Liver (tissue), 9 donors: ENCODE measurements around the gene OXNAD1. TPM values are rescaled to one million over a fixed set of nuclear protein-coding genes. Genes with fewer than 3 reads are reported as not detected.

Experiments used
- DNase-seq: peaks from one replicate; pipeline ENCODE4 v3.0.0-alpha.2; 2017; ENCODE audit warnings: low spot score
- H3K27ac ChIP-seq, 2 donors: one replicate each; pipeline ENCODE4 v1.7.0; 2013; ENCODE audit warnings: inconsistent platforms in 2 of 2, low read length in 2 of 2, control low read depth in 1 of 2, low read depth in 1 of 2, mild to moderate bottlenecking in 1 of 2
- H3K27me3 ChIP-seq, 4 donors: one replicate each; pipeline versions ENCODE4 v1.6.1 to v1.7.0; 2013; ENCODE audit warnings: low read length in 3 of 4, inconsistent platforms in 1 of 4, mild to moderate bottlenecking in 1 of 4, moderate library complexity in 1 of 4; ENCODE audit not compliant: control insufficient read depth in 4 of 4, insufficient read depth in 4 of 4
- H3K36me3 ChIP-seq, 4 donors: one replicate each; pipeline versions ENCODE4 v1.6.1 to v1.7.0; 2013; ENCODE audit warnings: low read length in 3 of 4, mild to moderate bottlenecking in 3 of 4, low read depth in 1 of 4, moderate library complexity in 1 of 4; ENCODE audit not compliant: control insufficient read depth in 4 of 4, insufficient read depth in 3 of 4
- H3K4me1 ChIP-seq, 4 donors: one replicate each; pipeline versions ENCODE4 v1.6.1 to v1.7.0; 2013; ENCODE audit warnings: low read length in 3 of 4, mild to moderate bottlenecking in 3 of 4, moderate library complexity in 1 of 4; ENCODE audit not compliant: control insufficient read depth in 4 of 4, insufficient read depth in 4 of 4
- H3K4me3 ChIP-seq, 3 donors: one replicate each; pipeline versions ENCODE4 v1.6.1 to v1.7.0; 2013; ENCODE audit warnings: low read length in 3 of 3, control low read depth in 1 of 3, low read depth in 1 of 3, mild to moderate bottlenecking in 1 of 3
- H3K9ac ChIP-seq, 2 donors: one replicate each; pipeline ENCODE4 v1.7.0; 2013; ENCODE audit warnings: low read length in 2 of 2, mild to moderate bottlenecking in 2 of 2, moderate library complexity in 2 of 2, control low read depth in 1 of 2, low read depth in 1 of 2
- H3K9me3 ChIP-seq, 4 donors: one replicate each; pipeline versions ENCODE4 v1.6.1 to v1.7.0; 2013; ENCODE audit warnings: low read length in 3 of 4; ENCODE audit not compliant: control insufficient read depth in 4 of 4
- EGR1 ChIP-seq, 2 donors: IDR thresholded peaks; 2 replicates each; pipeline ENCODE4 v1.6.1; 2016 to 2018; ENCODE audit warnings: antibody characterized with exemption in 2 of 2, low read depth in 2 of 2
- FOXA1 ChIP-seq: IDR thresholded peaks from 2 replicates; pipeline ENCODE4 v1.6.1; 2016; ENCODE audit warnings: antibody characterized with exemption
- FOXA2 ChIP-seq: IDR thresholded peaks from 2 replicates; pipeline ENCODE4 v1.6.1; 2016; ENCODE audit warnings: antibody characterized with exemption
- GABPA ChIP-seq, 2 donors: IDR thresholded peaks in 1 of 2; conservative IDR thresholded peaks in 1 of 2; 2 replicates each; pipeline ENCODE4 v1.6.1; 2016; ENCODE audit warnings: antibody characterized with exemption in 2 of 2, mild to moderate bottlenecking in 1 of 2, moderate library complexity in 1 of 2
- HNF4A ChIP-seq, 2 donors: conservative IDR thresholded peaks; 2 replicates each; pipeline ENCODE4 v1.6.1; 2016; ENCODE audit warnings: antibody characterized with exemption in 2 of 2, mild to moderate bottlenecking in 2 of 2
- HNF4G ChIP-seq: IDR thresholded peaks from 2 replicates; pipeline ENCODE4 v1.6.1; 2016; ENCODE audit warnings: antibody characterized with exemption
- JUND ChIP-seq, 2 donors: IDR thresholded peaks; 2 replicates each; pipeline ENCODE4 v1.6.1; 2016; ENCODE audit warnings: antibody characterized with exemption in 2 of 2
- NR2F2 ChIP-seq: IDR thresholded peaks from 2 replicates; pipeline ENCODE4 v1.6.1; 2016; ENCODE audit warnings: antibody characterized with exemption
- RAD21 ChIP-seq, 2 donors: IDR thresholded peaks; 2 replicates each; pipeline ENCODE4 v1.6.1; 2016; ENCODE audit warnings: antibody characterized with exemption in 2 of 2, mild to moderate bottlenecking in 2 of 2
- RXRA ChIP-seq, 2 donors: IDR thresholded peaks; 2 replicates each; pipeline ENCODE4 v1.6.1; 2017 to 2018; ENCODE audit warnings: antibody characterized with exemption in 2 of 2, mild to moderate bottlenecking in 1 of 2
- SP1 ChIP-seq: IDR thresholded peaks from 2 replicates; pipeline ENCODE4 v1.6.1; 2018; ENCODE audit warnings: antibody characterized with exemption, mild to moderate bottlenecking
- TAF1 ChIP-seq: conservative IDR thresholded peaks from 2 replicates; pipeline ENCODE4 v1.6.1; 2016; ENCODE audit warnings: antibody characterized with exemption, mild to moderate bottlenecking
- YY1 ChIP-seq: IDR thresholded peaks from 2 replicates; pipeline ENCODE4 v1.6.1; 2016; ENCODE audit warnings: antibody characterized with exemption, mild to moderate bottlenecking
- WGBS: extraction: QIAGEN DNeasy Blood & Tissue Kit; methylation state at CpG from one replicate; pipeline ENCODE4 v1.1.7; 2013; 5-methylcytosine and 5-hydroxymethylcytosine counted together
- polyA plus RNA-seq, 2 donors: library from polyadenylated mRNA; stranded (reverse) in 1 of 2; unstranded in 1 of 2; fragments of 200-250 nt in 1 of 2; fragments of >200 nt in 1 of 2; fragmentation: Nextera tagmentation in 1 of 2; extraction: Ambion mirVana in 1 of 2; gene quantifications; one replicate each; pipeline versions ENCODE4 v1.2.1 to v1.2.3, GENCODE V29; 2013 to 2015
- total RNA-seq, 2 donors: library from RNA; depleted of rRNA; stranded (reverse); fragments of >200 nt; gene quantifications; one replicate each; pipeline ENCODE4 v1.2.3, GENCODE V29; 2014
- TF ChIP-seq, protein P1 (sequence below): IDR thresholded peaks from 2 replicates; pipeline ENCODE4 v1.6.1; 2016; ENCODE audit warnings: antibody characterized with exemption
- TF ChIP-seq, protein P2 (sequence below): IDR thresholded peaks from 2 replicates; pipeline ENCODE4 v1.6.1; 2016; ENCODE audit warnings: antibody characterized with exemption
- TF ChIP-seq, protein P3 (sequence below): IDR thresholded peaks from 2 replicates; pipeline ENCODE4 v1.6.1; 2016; ENCODE audit warnings: antibody characterized with exemption, mild to moderate bottlenecking
- TF ChIP-seq, protein P4 (sequence below): IDR thresholded peaks from 2 replicates; pipeline ENCODE4 v1.6.1; 2016; ENCODE audit warnings: antibody characterized with exemption
- TF ChIP-seq, protein P5 (sequence below): fragments of 150-350 bp; IDR thresholded peaks from 2 replicates; pipeline ENCODE4 v1.5.1; 2017; ENCODE audit warnings: improper control_type of control experiment, low read depth, low read length; ENCODE audit not compliant: missing input control
- donor health status: healthy.
- donor health status: healthy.
- donor health status: healthy.
- donor health status: healthy.
- donor health status: healthy.

Gene OXNAD1
- total and polyA plus RNA-seq, 4 donors, result 9.3 to 24.6 (median 14.1) TPM

DNA sequence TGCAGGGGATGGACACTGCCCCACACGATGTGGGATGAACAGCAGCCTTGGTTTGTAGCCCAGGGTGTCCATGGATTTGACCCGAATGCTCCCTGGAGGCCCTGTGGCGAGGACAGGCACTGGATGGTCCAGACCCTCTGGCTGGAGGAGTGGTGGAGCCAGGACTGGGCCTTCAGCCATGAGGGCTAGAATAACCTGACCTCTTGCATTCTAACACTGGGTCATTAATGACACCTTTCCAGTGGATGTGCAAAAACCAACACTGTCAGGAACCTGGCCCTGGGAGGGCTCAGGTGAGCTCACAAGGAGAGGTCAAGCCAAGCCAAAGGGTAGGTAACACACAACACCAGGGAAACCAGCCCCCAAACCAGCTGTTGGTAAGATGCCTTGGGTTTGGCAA is 51.4 kb downstream of the OXNAD1 start (continued):
- TF ChIP-seq, protein P1, sequence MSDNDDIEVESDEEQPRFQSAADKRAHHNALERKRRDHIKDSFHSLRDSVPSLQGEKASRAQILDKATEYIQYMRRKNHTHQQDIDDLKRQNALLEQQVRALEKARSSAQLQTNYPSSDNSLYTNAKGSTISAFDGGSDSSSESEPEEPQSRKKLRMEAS, result no peak
- TF ChIP-seq, protein P2, sequence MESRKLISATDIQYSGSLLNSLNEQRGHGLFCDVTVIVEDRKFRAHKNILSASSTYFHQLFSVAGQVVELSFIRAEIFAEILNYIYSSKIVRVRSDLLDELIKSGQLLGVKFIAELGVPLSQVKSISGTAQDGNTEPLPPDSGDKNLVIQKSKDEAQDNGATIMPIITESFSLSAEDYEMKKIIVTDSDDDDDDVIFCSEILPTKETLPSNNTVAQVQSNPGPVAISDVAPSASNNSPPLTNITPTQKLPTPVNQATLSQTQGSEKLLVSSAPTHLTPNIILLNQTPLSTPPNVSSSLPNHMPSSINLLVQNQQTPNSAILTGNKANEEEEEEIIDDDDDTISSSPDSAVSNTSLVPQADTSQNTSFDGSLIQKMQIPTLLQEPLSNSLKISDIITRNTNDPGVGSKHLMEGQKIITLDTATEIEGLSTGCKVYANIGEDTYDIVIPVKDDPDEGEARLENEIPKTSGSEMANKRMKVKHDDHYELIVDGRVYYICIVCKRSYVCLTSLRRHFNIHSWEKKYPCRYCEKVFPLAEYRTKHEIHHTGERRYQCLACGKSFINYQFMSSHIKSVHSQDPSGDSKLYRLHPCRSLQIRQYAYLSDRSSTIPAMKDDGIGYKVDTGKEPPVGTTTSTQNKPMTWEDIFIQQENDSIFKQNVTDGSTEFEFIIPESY, result no peak

DNA sequence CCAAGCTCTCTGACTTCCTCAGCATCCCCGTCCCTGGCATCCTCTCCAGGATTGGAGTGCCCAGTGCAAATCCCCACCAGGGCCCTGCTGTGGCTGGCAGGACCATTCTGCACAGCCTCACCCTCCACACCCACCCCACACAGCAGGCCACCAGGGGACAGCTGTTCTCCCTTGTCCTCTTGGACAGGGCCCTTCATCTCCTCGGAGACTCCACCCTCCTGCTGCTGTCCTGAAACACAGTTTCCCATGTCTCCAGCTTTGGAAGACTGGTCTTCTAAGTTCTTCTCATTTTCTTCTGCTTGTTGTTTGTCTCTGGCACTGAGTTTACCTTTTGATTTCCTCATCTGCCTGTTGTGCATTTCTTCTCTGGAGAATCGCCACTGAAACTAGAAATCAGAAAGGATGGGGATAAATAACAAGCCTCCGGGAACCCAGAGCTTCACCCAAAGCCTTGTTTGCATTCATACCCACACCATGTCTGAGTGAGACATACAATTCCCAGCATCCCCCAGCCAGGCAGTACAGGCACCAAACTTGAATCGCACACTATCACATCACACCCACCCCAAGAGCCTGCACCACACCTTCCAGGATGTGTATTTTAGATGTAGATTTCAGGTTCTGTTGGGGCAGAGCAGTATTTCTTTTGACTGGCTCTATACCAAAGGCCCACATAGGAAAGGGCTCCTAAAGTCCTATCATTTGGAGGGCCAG is 52.0 kb downstream of the OXNAD1 start:
- H3K4me3 ChIP-seq, result no peak overlapping the region
- DNase-seq, result no peak
- peaks cover 0 to 7% (median 2%) of the 10 kb centered on the region in 4 donors for H3K4me1 ChIP-seq
- TF ChIP-seq GABPA (IDR thresholded peaks at IDR 0.05 in 1 of 2, conservative IDR thresholded peaks at IDR 0.05 in 1 of 2), result no peak
- TF ChIP-seq HNF4A (conservative IDR thresholded peaks at IDR 0.05), result no peak
- TF ChIP-seq RXRA (IDR thresholded peaks at IDR 0.05), result no peak
- no peak for TF ChIP-seq SP1
- TF ChIP-seq, protein P3, sequence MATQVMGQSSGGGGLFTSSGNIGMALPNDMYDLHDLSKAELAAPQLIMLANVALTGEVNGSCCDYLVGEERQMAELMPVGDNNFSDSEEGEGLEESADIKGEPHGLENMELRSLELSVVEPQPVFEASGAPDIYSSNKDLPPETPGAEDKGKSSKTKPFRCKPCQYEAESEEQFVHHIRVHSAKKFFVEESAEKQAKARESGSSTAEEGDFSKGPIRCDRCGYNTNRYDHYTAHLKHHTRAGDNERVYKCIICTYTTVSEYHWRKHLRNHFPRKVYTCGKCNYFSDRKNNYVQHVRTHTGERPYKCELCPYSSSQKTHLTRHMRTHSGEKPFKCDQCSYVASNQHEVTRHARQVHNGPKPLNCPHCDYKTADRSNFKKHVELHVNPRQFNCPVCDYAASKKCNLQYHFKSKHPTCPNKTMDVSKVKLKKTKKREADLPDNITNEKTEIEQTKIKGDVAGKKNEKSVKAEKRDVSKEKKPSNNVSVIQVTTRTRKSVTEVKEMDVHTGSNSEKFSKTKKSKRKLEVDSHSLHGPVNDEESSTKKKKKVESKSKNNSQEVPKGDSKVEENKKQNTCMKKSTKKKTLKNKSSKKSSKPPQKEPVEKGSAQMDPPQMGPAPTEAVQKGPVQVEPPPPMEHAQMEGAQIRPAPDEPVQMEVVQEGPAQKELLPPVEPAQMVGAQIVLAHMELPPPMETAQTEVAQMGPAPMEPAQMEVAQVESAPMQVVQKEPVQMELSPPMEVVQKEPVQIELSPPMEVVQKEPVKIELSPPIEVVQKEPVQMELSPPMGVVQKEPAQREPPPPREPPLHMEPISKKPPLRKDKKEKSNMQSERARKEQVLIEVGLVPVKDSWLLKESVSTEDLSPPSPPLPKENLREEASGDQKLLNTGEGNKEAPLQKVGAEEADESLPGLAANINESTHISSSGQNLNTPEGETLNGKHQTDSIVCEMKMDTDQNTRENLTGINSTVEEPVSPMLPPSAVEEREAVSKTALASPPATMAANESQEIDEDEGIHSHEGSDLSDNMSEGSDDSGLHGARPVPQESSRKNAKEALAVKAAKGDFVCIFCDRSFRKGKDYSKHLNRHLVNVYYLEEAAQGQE, result no peak
- TF ChIP-seq, protein P1, result no peak
- TF ChIP-seq, protein P4, sequence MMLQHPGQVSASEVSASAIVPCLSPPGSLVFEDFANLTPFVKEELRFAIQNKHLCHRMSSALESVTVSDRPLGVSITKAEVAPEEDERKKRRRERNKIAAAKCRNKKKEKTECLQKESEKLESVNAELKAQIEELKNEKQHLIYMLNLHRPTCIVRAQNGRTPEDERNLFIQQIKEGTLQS, result no peak
- no peak for TF ChIP-seq FOXA1
- TF ChIP-seq YY1, result no peak
- no peak for TF ChIP-seq RAD21 (IDR thresholded peaks at IDR 0.05)
- TF ChIP-seq TAF1, result no peak
- no peak for TF ChIP-seq FOXA2
- no peak for TF ChIP-seq EGR1 (IDR thresholded peaks at IDR 0.05; ENCODE audit: low read depth in 2 of 2)
- no peak for TF ChIP-seq HNF4G
- TF ChIP-seq, protein P2, result no peak
- TF ChIP-seq NR2F2, result no peak
- no peak for TF ChIP-seq JUND (IDR thresholded peaks at IDR 0.05)
- TF ChIP-seq, protein P5, sequence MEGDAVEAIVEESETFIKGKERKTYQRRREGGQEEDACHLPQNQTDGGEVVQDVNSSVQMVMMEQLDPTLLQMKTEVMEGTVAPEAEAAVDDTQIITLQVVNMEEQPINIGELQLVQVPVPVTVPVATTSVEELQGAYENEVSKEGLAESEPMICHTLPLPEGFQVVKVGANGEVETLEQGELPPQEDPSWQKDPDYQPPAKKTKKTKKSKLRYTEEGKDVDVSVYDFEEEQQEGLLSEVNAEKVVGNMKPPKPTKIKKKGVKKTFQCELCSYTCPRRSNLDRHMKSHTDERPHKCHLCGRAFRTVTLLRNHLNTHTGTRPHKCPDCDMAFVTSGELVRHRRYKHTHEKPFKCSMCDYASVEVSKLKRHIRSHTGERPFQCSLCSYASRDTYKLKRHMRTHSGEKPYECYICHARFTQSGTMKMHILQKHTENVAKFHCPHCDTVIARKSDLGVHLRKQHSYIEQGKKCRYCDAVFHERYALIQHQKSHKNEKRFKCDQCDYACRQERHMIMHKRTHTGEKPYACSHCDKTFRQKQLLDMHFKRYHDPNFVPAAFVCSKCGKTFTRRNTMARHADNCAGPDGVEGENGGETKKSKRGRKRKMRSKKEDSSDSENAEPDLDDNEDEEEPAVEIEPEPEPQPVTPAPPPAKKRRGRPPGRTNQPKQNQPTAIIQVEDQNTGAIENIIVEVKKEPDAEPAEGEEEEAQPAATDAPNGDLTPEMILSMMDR, result no peak
- 91% methylated on average over 5 of the region's 5 CpGs for WGBS
- H3K36me3 ChIP-seq, result peaks cover 0 to 39% (median 20%) of the 10 kb centered on the region in 4 donors
- H3K27me3 ChIP-seq, result no peaks in the 10 kb centered on the region
- H3K27ac ChIP-seq, result no peak overlapping the region
- no peak overlapping the region for H3K9ac ChIP-seq
- H3K9me3 ChIP-seq, result no peaks in the 10 kb centered on the region
